Measurements from ENCODE around the gene BAX.
A peak's percentile ranks its signal among the peaks of the same experiment; 100 is the strongest.
"Not testable (repeated sequence)": the region's sequence is repeated elsewhere in the genome, so short reads cannot be mapped to it uniquely, and the experiment has no call there.

The BAX gene

DNA sequence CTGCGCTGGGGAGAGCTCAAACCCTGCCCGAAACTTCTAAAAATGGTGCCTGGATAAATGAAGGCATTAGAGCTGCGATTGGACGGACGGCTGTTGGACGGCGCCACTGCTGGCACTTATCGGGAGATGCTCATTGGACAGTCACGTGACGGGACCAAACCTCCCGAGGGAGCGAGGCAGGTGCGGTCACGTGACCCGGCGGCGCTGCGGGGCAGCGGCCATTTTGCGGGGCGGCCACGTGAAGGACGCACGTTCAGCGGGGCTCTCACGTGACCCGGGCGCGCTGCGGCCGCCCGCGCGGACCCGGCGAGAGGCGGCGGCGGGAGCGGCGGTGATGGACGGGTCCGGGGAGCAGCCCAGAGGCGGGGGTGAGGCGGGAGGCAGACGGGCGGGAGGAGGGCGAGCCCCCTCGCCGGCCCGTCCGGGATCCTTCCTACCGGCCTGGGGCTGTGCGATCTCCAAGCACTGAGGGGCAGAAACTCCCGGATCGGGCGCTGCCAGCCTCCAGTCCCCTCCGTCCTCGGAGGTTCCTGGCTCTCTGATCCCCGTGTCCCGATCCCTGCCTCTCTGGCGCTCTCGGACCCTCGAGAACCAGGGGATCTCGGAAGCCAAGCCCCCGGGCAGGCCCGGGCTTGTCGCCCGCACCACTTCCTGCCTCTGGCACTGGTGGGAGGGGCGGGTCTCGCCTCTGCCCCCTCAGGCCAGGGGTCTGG, at the start of gene BAX:
Gene BAX (plus strand): TSS at position 281 of the 713 bp plus-strand sequence. CDS start 54 bp downstream, at position 335.
- DNase-seq (ENCODE audit: low spot score) = peak; percentile 98

DNA sequence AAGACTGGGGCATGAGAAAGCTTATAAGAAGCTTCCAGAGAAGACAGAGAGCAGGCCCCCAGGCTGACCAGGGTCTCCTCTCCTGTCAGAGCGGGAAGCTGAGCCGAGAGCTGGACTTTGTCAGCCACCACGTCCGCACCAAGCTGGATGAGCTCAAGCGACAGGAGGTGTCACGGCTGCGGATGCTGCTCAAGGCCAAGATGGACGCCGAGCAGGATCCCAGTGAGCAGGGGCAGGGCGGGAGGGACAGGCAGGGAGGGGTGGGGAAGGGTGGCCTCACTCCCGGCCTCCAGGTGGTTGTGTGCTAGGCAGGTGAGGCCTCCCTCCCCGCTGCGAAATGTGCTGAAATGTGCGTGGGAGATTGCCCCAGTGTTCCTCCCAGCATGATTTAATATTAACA, 49.0 kb upstream of the BAX start:
- no peak for DNase-seq (ENCODE audit: low spot score)

DNA sequence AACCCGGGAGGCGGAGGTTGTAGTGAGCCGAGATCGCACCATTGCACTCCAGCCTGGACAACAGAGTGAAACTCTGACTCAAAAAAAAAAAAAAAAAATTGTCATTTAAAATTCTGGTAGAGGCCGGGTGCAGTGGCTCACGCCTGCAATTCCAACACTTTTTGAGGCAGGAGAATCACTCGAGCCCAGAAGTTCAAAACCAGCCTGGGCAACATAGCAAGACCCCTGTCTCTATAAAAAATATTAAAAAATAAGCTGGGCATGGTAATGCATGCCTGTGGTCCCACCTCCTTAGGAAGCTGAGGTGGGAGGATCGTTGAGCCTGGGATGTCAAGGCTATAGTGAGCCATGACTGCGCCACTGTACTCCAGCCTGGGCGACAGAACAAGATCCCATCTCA, 48.4 kb upstream of the BAX start:
- DNase-seq (ENCODE audit: low spot score) = no peak

DNA sequence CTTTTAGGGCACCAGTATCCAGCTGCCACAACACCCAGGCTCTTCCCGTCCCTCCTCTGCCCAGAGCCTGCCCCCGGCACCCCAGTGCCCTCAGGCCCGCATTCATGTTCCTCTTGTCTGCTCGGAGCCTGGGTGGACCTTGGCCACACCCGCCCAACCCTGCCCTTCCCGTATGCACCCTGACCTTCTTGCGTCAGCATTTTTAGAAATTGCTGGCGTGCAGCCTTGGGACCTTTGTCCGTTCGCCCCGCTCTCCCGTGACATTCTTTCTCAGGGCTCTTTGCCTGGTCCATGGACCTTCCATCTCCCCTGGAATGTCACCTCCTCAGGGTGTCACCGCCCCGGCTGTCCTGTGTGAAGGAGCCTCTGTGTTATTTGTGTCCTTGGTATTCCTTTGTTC, 47.0 kb upstream of the BAX start:
- no peak for DNase-seq (ENCODE audit: low spot score)

DNA sequence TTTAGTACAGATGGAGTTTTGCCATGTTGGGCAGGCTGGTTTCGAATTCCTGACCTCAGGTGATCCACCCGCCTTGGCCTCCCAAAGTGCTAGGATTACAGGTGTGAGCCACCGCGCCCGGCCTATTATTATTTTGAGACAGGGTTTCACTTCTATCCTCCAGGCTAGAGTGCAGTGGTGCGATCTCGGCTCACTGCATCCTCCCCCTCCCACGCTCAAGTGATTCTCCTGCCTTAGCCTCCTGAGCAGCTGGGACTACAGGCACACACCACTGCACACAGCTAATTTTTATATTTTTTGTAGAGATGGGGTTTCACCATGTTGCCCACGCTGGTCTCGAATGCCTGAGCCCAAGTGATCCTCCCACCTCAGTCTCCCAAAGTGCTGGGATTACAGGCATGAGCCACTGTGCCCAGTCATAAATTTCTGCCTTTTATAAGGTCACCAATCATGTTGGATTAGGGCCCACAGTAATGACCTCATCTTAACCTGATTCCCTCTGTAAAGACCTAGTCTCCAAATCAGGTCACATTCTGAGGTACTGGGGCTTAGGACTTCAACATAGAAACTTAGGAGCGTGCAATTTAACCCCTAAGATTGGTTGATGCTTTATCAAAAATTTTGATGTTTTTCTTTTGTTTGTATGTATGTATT, 45.1 kb upstream of the BAX start:
- not testable (repeated sequence) for DNase-seq (ENCODE audit: low spot score)

DNA sequence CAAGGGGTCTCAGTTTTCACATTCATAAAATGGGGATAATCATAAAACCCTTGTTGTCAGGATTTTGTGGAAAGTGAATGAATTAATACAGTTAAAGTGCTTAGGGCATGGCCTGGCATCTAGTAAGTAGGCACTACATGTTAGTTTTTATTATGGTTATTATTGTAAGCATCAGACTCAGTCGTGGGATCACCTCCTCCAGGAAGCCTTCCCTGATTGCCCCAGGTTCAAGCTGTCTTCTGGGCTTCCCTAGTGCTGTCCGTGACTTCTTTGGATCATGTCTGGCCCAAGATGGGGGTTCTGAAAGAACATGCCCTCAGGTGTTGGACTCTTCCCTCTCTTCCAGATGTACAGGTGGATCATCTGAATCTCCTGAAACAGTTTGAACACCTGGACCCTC, 43.9 kb upstream of the BAX start:
- DNase-seq (ENCODE audit: low spot score) = no peak

DNA sequence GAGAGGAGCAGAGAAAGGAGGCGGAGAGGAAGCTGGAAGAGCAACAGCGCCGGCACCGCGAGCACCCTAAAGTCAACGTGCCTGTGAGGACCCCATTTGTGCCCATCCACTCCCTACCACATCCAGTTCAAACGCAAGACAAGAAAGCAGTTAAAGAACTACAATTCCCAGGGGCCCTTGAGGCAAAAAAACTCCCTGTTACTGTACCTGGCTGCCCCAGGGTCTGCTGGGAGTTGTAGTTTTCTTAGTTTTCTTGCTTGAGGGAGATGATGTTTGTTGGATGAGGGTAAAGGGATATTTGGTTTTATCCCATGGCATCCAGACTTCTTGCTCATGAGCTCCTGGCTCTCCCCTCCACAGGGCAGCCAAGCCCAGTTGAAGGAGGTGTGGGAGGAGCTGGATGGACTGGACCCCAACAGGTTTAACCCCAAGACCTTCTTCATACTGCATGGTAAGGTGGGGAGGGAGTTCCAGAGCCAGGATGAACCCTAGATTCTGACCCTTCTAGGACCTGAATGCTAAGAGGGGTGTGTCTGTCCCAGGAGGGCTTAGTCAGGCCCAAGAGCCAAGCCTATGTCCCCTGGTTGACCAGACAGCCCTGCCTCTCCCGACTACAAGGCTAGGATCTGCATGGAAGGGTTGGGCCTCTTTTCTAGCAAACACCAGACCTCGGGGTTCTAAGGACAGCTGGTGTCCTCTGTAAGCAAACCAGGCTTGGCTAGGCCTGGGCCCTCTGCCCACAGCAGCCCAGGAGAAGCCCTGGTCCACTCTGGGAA, 41.4 kb upstream of the BAX start:
- no peak for DNase-seq (ENCODE audit: low spot score)

DNA sequence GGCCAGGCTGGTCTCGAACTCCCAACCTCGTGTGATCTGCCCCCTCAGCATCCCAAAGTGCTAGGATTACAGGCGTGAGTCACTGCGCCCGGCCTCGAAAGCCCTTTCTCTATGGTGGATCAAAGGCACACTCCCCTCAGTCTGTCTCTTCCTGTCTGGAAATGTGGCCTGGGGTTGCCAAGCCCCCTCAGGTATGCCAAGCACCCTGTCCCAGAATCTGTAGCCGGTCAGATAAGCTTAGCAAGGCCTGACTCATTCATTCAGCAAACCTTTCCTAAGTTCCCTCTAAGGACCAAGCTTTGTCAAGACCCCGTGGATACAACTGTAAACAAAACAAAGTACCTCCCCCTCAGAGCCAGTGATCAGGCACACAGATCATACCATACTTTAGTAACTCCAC, 40.5 kb upstream of the BAX start:
- no peak for DNase-seq (ENCODE audit: low spot score)

DNA sequence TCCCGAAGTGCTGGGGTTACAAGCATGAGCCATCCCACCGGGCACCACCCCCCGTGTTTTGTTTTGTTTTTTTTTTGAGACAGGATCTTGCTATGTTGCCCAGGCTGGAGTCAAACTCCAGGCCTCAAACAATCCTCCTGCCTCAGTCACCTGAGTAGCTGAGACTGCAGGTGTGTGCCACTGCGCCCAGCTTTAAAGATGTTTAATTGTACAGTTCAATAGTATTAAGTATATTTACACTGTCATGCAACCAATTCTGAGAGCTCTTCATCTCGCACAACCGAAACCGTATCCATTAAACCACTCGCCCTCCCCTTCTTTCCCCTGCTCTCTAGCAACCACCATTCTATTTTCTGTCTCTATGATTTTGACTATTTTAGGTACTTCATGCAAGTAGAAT, 38.9 kb upstream of the BAX start:
- DNase-seq (ENCODE audit: low spot score) = no peak

DNA sequence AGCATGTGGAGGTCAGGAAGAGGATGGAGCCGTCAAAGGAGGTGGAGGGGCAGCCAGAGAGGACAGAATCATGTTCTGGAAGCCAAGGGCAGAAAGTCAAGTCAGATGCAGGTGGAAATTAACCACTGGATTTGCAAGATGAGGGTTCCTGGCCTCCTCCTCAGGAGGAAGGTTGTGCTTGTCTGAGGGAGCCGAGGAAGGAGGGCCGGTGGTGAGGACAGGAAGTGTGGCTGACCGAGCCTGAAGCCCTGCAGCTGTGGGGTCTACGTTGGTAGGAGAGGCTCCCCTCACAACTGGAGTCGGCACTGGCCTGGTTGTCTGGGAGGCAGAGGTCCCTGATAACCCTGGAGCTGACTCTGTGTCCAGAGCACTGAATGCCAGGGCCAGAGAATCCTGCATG, 36.6 kb upstream of the BAX start:
- DNase-seq (ENCODE audit: low spot score) = no peak

DNA sequence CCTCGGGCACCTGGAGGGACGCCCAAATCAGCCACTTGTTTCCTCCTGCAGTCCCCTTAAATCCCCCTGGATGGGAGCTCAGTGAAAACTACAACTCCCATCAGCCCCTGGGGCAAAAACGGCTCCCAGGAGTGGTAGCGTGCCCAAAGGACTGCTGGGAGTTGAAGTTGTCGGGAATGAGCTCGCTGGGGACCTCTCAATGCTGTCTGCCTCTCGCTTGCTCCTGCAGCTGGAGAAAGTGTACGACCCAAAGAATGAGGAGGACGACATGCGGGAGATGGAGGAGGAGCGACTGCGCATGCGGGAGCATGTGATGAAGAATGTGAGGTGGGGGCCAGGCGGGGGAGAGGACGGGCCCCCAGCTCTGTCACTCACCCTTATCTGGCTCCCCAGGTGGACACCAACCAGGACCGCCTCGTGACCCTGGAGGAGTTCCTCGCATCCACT, 35.9 kb upstream of the BAX start:
- peak; percentile 49 for DNase-seq (ENCODE audit: low spot score)

DNA sequence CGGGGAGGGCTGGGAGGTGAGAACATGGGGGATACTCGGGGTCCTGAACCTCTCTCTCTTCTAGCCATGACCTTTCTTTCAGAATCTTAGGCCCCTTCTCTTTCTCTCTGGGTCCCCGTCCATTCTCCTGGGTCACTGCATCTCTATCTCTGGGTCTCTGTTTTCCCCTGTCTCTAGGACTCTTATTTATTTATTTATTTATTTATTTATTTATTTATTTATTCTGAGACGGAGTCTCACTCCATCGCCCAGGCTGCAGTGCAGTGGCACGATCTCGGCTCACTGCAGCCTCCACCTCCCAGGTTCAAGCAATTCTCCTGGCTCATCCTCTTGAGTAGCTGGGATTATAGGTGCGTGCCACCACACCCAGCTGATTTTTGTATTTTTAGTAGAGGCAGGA, 35.4 kb upstream of the BAX start:
- not testable (repeated sequence) for DNase-seq (ENCODE audit: low spot score)

DNA sequence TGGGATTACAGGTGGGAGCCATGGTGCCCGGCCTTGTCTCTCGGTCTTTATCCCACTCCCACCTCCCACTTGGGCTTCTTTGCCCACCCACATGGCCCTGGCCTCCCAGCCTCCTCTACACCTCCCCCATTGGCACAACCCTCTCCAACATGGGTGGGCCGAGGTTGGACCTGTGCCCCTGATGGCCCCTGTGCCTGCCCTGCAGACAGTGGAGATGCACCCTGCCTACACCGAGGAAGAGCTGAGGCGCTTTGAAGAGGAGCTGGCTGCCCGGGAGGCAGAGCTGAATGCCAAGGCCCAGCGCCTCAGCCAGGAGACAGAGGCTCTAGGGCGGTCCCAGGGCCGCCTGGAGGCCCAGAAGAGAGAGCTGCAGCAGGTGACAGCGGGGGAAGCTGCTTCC, 33.7 kb upstream of the BAX start:
- no peak for DNase-seq (ENCODE audit: low spot score)

DNA sequence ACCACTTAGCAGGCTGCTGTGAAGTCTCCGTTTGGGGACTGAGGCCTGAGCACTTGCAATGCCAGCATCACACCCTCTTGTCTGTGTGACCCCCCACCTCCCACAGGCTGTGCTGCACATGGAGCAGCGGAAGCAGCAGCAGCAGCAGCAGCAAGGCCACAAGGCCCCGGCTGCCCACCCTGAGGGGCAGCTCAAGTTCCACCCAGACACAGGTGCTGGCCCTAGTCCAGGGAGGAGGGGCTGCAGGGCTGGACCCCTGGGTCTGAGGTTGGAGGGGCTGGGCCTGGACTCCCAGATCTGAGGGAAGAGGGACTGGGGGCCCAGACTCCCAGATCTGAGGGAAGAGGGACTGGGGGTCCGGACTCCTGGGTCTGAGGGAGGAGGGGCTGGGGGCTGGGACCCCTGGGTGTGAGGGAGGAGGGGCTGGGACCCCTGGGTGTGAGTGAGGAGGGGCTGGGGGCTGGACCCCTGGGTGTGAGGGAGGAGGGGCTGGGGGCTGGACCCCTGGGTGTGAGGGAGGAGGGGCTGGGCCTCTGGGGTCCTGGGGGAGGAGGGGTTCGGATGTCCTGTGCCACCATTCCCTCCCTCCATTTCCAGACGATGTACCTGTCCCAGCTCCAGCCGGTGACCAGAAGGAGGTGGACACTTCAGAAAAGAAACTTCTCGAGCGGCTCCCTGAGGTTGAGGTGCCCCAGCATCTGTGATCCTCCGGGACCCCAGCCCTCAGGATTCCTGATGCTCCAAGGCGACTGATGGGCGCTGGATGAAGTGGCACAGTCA, 32.8 kb upstream of the BAX start:
- DNase-seq (ENCODE audit: low spot score) = no peak

DNA sequence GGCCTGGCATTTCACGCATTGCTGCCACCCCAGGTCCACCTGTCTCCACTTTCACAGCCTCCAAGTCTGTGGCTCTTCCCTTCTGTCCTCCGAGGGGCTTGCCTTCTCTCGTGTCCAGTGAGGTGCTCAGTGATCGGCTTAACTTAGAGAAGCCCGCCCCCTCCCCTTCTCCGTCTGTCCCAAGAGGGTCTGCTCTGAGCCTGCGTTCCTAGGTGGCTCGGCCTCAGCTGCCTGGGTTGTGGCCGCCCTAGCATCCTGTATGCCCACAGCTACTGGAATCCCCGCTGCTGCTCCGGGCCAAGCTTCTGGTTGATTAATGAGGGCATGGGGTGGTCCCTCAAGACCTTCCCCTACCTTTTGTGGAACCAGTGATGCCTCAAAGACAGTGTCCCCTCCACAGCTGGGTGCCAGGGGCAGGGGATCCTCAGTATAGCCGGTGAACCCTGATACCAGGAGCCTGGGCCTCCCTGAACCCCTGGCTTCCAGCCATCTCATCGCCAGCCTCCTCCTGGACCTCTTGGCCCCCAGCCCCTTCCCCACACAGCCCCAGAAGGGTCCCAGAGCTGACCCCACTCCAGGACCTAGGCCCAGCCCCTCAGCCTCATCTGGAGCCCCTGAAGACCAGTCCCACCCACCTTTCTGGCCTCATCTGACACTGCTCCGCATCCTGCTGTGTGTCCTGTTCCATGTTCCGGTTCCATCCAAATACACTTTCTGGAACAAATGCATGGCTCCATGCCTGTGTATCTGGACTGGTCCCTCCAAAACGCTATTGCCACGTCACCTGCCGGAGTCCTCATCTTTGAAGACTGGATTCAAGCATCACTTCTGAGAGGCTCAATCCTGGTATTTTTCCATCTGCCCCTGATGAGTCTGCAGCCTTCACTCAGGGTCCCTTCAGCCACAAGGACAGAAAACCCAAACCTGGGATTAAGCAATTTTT, 31.9 kb upstream of the BAX start:
- no peak for DNase-seq (ENCODE audit: low spot score)

DNA sequence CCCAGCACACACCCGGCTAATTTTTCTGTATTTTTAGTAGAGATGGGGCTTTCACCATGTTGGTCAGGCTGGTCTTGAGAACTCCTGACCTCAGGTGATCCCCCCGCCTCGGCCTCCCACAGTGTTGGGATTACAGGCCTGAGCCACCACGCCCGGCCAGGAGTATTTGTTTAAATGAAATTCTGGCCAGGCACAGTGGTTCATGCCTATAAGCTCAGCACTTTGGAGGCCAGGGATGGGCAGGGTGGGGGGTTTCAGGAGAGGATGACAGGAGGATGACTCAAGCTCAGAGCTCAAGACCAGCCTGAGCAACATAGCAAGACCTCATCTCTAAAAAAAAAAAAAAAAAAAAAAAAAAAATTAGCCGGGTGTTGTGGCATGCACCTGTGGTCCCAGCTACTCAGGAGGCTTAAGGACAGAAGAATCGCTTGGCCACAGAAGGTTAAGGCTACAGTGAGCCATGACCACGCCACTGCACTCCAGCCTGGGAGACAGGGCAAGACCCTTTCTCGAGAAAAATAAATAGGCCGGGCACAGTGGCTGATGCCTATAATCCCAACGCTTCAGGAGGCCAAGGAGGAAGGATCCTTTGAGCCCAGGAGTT, 29.3 kb upstream of the BAX start:
- no peak for DNase-seq (ENCODE audit: low spot score)

DNA sequence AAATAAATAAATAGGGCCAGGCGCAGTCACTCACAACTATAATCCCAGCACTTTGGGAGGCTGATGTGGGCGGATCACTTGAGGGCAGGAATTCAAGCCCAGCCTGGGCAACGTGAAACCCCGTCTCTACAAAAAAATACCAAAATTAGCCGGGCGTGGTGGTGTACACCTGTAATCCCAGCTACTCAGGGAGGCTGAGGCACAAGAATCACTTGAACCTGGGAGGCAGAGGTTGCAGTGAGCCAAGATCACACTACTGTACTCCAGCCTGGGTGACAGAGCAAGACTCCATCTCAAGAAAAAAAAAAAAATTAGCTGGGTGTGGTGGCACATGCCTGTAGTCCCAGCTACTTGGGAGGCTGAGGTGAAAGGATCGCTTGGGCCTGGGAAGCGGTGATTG, 28.8 kb upstream of the BAX start:
- DNase-seq (ENCODE audit: low spot score) = not testable (repeated sequence)

DNA sequence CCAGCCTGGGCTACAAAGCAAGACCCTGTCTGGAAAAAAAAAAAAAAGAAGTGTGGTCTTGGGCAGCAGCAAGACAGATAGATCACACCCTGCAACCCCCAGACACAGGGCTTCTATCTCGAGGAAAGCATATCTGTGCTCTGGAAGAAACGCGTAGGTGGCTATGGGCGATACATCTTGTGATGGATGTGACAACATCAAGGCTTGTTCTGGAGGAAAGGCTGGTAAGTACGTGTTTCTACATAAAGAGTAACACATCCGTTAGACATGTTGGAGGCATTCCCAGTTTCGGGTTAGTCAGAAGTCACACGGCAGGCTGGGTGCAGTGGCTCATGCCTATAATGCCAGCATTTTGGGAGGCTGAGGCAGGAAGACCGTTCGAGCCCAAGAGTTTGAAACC, 27.8 kb upstream of the BAX start:
- DNase-seq (ENCODE audit: low spot score) = peak; percentile 84

DNA sequence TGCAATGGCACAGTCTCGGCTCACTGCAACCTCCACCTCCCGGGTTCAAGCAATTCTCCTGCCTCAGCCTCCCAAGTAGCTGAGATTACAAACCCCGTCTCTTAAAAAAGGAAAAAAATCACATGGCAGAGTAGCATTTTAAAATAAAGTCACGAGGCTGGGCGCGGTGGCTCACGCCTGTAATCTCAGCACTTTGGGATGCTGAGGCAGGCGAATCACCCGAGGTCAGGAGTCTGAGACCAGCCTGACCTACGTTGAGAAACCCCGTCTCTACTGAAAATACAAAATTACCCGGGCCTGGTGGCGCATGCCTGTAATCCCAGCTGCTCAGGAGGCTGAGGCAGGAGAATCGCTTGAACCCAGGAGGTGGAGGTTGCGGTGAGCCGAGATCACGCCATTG, 27.0 kb upstream of the BAX start:
- not testable (repeated sequence) for DNase-seq (ENCODE audit: low spot score)

DNA sequence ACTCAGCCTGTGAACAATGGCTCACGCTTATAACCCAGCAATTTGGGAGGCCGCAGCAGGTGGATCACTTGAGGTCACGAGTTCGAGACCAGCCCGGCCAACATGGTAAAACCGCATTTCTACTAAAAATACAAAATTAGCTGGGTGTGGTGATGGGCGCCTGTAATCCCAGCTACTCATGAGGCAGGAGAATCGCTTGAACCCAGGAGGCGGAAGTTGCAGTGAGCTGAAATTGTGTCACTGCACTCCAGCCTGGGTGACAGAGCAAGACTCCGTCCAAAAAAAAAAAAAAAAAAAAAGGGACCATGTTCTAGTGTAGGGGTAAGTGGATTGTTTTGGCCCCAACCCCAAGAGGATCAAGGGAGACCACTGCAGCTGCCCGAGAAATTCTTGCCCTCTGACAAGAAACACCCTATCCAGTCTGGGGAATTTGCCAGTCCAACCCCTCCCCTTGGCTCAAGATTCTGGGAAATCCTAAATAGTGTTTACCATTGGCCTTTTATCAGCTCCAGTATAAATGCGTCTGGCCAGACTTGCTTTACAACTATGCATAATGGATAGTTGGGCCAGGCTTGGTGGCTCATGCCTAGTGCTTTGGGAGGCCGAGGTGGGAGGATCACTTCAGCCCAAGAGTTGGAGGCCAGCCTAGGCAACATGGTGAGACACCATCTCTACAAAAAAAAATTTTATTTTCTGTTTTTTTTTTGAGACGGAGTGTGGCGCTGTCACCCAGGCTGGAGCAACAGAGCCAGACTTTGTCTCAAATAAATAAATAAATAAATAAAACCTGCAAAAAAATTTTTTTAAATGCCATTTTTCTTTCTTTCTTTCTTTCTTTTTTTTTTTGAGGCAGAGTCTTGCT, 26.3 kb upstream of the BAX start:
- no peak for DNase-seq (ENCODE audit: low spot score)

All from AG20443 (cell line).